ENCODE results near the gene ATXN7L1. TPM values are rescaled to one million over a fixed set of nuclear protein-coding genes. Genes with fewer than 3 reads are reported as not detected.

ATXN7L1 gene
- total and polyA plus RNA-seq, 2 of the 13 experiments (the other 11 are each of a cell fraction or from before 2014, with no cell fraction given), result 4.1 to 7.8 TPM

- no peaks in the 10 kb centered on the region for H3K9me3 ChIP-seq (ENCODE audit: low read length)
- no peak overlapping the region for H2AFZ ChIP-seq (ENCODE audit: low read length)
- H4K20me1 ChIP-seq (ENCODE audit: insufficient read depth, low read length), result no peaks in the 10 kb centered on the region
- POLR2A ChIA-PET, result no interaction called here
- no peak overlapping the region for H3K4me2 ChIP-seq (ENCODE audit: low read depth, low read length)
- WGBS (ENCODE audit: low lambda C conversion rate), result 80% methylated on average over 6 of the region's 7 CpGs
- no peak overlapping the region for H3K27ac ChIP-seq (ENCODE audit: extremely low read length, insufficient read depth, low read length)
- no peak overlapping the region for H3K4me3 ChIP-seq (replicated peaks in 1 of 3; ENCODE audit: insufficient read depth in 1 of 3, low read depth in 2 of 3, low read length in 3 of 3)
- no peak overlapping the region for H3K9ac ChIP-seq (ENCODE audit: insufficient read depth, low read depth, low read length)
- no peak for DNase-seq (ENCODE audit: low spot score)
- no TSS peak for BruUV-seq (replicated peaks)
- H3K36me3 ChIP-seq (replicated peaks in 1 of 2; ENCODE audit: control insufficient read depth in 1 of 2, insufficient read depth in 2 of 2, low read length in 2 of 2), result no peaks in the 10 kb centered on the region
- H3K4me1 ChIP-seq (ENCODE audit: insufficient read depth, low read length), result no peaks in the 10 kb centered on the region
- no peaks in the 10 kb centered on the region for H3K79me2 ChIP-seq (ENCODE audit: insufficient read depth, low read length)
- no peak; the same call in 2 of the 3 replicates for ATAC-seq
- in situ Hi-C loops (cut with HindIII; ENCODE audit: extremely low pct_ligation_motif_present, low pct_unique_long_range_greater_than_20kb), result no loop called here
- FAIRE-seq, result no peak
- H3K27me3 ChIP-seq (ENCODE audit: control insufficient read depth in 1 of 2, insufficient read depth in 2 of 2, low read length in 2 of 2), result no peaks in the 10 kb centered on the region
- CTCF ChIA-PET (ENCODE audit: low intra/inter-chr PET ratio, low total read pairs), result no interaction called here
- intact Hi-C loops (cut with micrococcal nuclease; ENCODE audit: unreplicated experiment), result no loop called here
- TF ChIP-seq ZNF317 (CRISPR knock-in tag; IDR thresholded peaks at IDR 0.05) (no peak), ZBTB49 (CRISPR knock-in tag; IDR thresholded peaks at IDR 0.05; ENCODE audit: borderline replicate concordance) (no peak), TARDBP (CRISPR knock-in tag; IDR thresholded peaks at IDR 0.05) (no peak), FOXO1 (CRISPR knock-in tag; IDR thresholded peaks at IDR 0.05) (no peak), ZNF879 (CRISPR knock-in tag; IDR thresholded peaks at IDR 0.05) (no peak), ESRRA (CRISPR knock-in tag; IDR thresholded peaks at IDR 0.05; ENCODE audit: low read depth) (no peak), TBL1XR1 (IDR thresholded peaks at IDR 0.05; ENCODE audit: borderline replicate concordance, low read length, partially characterized antibody) (no peak), ZNF333 (CRISPR knock-in tag; IDR thresholded peaks at IDR 0.05; ENCODE audit: borderline replicate concordance) (no peak), MNT (IDR thresholded peaks at IDR 0.05) (no peak), ZFP82 (CRISPR knock-in tag; IDR thresholded peaks at IDR 0.05; ENCODE audit: borderline replicate concordance) (no peak), YY1 (IDR thresholded peaks at IDR 0.05; ENCODE audit: insufficient read depth, insufficient replicate concordance, low read depth, low read length) (no peak), PAX8 (CRISPR knock-in tag; IDR thresholded peaks at IDR 0.05; ENCODE audit: borderline replicate concordance) (no peak)
- TF ChIP-seq, protein P1, sequence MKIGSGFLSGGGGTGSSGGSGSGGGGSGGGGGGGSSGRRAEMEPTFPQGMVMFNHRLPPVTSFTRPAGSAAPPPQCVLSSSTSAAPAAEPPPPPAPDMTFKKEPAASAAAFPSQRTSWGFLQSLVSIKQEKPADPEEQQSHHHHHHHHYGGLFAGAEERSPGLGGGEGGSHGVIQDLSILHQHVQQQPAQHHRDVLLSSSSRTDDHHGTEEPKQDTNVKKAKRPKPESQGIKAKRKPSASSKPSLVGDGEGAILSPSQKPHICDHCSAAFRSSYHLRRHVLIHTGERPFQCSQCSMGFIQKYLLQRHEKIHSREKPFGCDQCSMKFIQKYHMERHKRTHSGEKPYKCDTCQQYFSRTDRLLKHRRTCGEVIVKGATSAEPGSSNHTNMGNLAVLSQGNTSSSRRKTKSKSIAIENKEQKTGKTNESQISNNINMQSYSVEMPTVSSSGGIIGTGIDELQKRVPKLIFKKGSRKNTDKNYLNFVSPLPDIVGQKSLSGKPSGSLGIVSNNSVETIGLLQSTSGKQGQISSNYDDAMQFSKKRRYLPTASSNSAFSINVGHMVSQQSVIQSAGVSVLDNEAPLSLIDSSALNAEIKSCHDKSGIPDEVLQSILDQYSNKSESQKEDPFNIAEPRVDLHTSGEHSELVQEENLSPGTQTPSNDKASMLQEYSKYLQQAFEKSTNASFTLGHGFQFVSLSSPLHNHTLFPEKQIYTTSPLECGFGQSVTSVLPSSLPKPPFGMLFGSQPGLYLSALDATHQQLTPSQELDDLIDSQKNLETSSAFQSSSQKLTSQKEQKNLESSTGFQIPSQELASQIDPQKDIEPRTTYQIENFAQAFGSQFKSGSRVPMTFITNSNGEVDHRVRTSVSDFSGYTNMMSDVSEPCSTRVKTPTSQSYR (CRISPR knock-in tag; IDR thresholded peaks at IDR 0.05; ENCODE audit: borderline replicate concordance), result no peak
- TF ChIP-seq, protein P2, sequence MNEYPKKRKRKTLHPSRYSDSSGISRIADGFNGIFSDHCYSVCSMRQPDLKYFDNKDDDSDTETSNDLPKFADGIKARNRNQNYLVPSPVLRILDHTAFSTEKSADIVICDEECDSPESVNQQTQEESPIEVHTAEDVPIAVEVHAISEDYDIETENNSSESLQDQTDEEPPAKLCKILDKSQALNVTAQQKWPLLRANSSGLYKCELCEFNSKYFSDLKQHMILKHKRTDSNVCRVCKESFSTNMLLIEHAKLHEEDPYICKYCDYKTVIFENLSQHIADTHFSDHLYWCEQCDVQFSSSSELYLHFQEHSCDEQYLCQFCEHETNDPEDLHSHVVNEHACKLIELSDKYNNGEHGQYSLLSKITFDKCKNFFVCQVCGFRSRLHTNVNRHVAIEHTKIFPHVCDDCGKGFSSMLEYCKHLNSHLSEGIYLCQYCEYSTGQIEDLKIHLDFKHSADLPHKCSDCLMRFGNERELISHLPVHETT (CRISPR knock-in tag; conservative IDR thresholded peaks at IDR 0.05), result no peak
- TF ChIP-seq, protein P3, sequence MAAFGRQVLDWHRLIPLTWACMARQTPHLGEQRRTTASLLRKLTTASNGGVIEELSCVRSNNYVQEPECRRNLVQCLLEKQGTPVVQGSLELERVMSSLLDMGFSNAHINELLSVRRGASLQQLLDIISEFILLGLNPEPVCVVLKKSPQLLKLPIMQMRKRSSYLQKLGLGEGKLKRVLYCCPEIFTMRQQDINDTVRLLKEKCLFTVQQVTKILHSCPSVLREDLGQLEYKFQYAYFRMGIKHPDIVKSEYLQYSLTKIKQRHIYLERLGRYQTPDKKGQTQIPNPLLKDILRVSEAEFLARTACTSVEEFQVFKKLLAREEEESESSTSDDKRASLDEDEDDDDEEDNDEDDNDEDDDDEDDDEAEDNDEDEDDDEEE (CRISPR knock-in tag; IDR thresholded peaks at IDR 0.05), result no peak
These were observed 202.9 kb downstream of the ATXN7L1 start for GRCh38 chr7:105673367-105674084.
